GM19463 (cell line): ENCODE measurements around the gene LAMA1.
"Not testable (repeated sequence)": the region's sequence is repeated elsewhere in the genome, so short reads cannot be mapped to it uniquely, and the experiment has no call there.

Source experiments
- ATAC-seq: cut with Tn5 transposase; IDR thresholded peaks from one replicate; pipeline ENCODE4 v1.9.1; 2021; ENCODE audit warnings: mild to moderate bottlenecking, moderate library complexity; ENCODE audit not compliant: unreplicated experiment

The LAMA1 gene

GRCh38 chr18:7117390-7118355 lies at the start of gene LAMA1:
LAMA1 (minus strand) TSS chr18:7117797; CDS start chr18:7117720, 77 bp downstream.
- no peak for ATAC-seq

- no peak for ATAC-seq
Measured at GRCh38 chr18:7165846-7166393, 48.3 kb upstream of the LAMA1 start.

- no peak for ATAC-seq
Measured at GRCh38 chr18:7164323-7165004, 46.9 kb upstream of the LAMA1 start.

GRCh38 chr18:7158216-7158615 lies 40.6 kb upstream of the LAMA1 start:
- ATAC-seq, result no peak

- ATAC-seq, result no peak
Measured at GRCh38 chr18:7157760-7158159, 40.2 kb upstream of the LAMA1 start.

GRCh38 chr18:7155887-7156286 lies 38.3 kb upstream of the LAMA1 start:
- ATAC-seq, result no peak

- ATAC-seq, result no peak
Measured at GRCh38 chr18:7155092-7155491, 37.5 kb upstream of the LAMA1 start.

- no peak for ATAC-seq
Measured at GRCh38 chr18:7152440-7152839, 34.8 kb upstream of the LAMA1 start.

- no peak for ATAC-seq
Measured at GRCh38 chr18:7147399-7147798, 29.8 kb upstream of the LAMA1 start.

GRCh38 chr18:7146067-7146466 lies 28.5 kb upstream of the LAMA1 start:
- no peak for ATAC-seq

- ATAC-seq, result not testable (repeated sequence)
Measured at GRCh38 chr18:7144921-7145320, 27.3 kb upstream of the LAMA1 start.

GRCh38 chr18:7141287-7141686 lies 23.7 kb upstream of the LAMA1 start:
- no peak for ATAC-seq

- no peak for ATAC-seq
Measured at GRCh38 chr18:7139409-7139808, 21.8 kb upstream of the LAMA1 start.

GRCh38 chr18:7133181-7133580 lies 15.6 kb upstream of the LAMA1 start:
- ATAC-seq, result no peak

- no peak for ATAC-seq
Measured at GRCh38 chr18:7132356-7133150, 15.0 kb upstream of the LAMA1 start.

- no peak for ATAC-seq
Measured at GRCh38 chr18:7122376-7122775, 4.8 kb upstream of the LAMA1 start.

- no peak for ATAC-seq
Measured at GRCh38 chr18:7116792-7117389, 706 bp downstream of the LAMA1 start.

GRCh38 chr18:7116001-7116730 lies 1.4 kb downstream of the LAMA1 start:
- no peak for ATAC-seq

- ATAC-seq, result no peak
Measured at GRCh38 chr18:7112936-7113335, 4.7 kb downstream of the LAMA1 start.

GRCh38 chr18:7111134-7111533 lies 6.5 kb downstream of the LAMA1 start:
- no peak for ATAC-seq
